HG03354 (cell line): Measurements from ENCODE around the gene SF3B2.
A peak's percentile ranks its signal among the peaks of the same experiment; 100 is the strongest.
"Not testable (repeated sequence)": the region's sequence is repeated elsewhere in the genome, so short reads cannot be mapped to it uniquely, and the experiment has no call there.

ENCODE experiments used
- ATAC-seq: cut with Tn5 transposase; IDR thresholded peaks from one replicate; pipeline ENCODE4 v1.9.1; 2021; ENCODE audit warnings: mild to moderate bottlenecking; ENCODE audit not compliant: unreplicated experiment, poor library complexity, severe bottlenecking

SF3B2 gene

GRCh38 chr11:66069715-66070603, 17.8 kb downstream of the SF3B2 start, which contains the start of gene PACS1:
PACS1 (plus strand) TSS chr11:66070272; CDS start chr11:66070487, 215 bp downstream.
- peak; percentile 59 for ATAC-seq

GRCh38 chr11:66070604-66071380, 18.6 kb downstream of the SF3B2 start:
- peak; percentile 23 for ATAC-seq

- ATAC-seq: no peak
Observed at GRCh38 chr11:66071381-66071801, 19.2 kb downstream of the SF3B2 start.

GRCh38 chr11:66072081-66072480, 19.9 kb downstream of the SF3B2 start:
- ATAC-seq: no peak

- no peak for ATAC-seq
Observed at GRCh38 chr11:66072518-66072917, 20.4 kb downstream of the SF3B2 start.

GRCh38 chr11:66073669-66074068, 21.5 kb downstream of the SF3B2 start:
- no peak for ATAC-seq

- no peak for ATAC-seq
Observed at GRCh38 chr11:66075273-66075672, 23.1 kb downstream of the SF3B2 start.

- no peak for ATAC-seq
Observed at GRCh38 chr11:66076561-66076960, 24.4 kb downstream of the SF3B2 start.

- no peak for ATAC-seq
Observed at GRCh38 chr11:66077927-66078326, 25.8 kb downstream of the SF3B2 start.

GRCh38 chr11:66078949-66079348, 26.8 kb downstream of the SF3B2 start:
- ATAC-seq: not testable (repeated sequence)

GRCh38 chr11:66080055-66080817, 28.1 kb downstream of the SF3B2 start:
- no peak for ATAC-seq

- ATAC-seq: no peak
Observed at GRCh38 chr11:66081505-66081904, 29.3 kb downstream of the SF3B2 start.

GRCh38 chr11:66082946-66083698, 31.0 kb downstream of the SF3B2 start:
- ATAC-seq: no peak

GRCh38 chr11:66083767-66084166, 31.6 kb downstream of the SF3B2 start:
- ATAC-seq: no peak

GRCh38 chr11:66084821-66085475, 32.8 kb downstream of the SF3B2 start:
- ATAC-seq: no peak

GRCh38 chr11:66087148-66087908, 35.2 kb downstream of the SF3B2 start:
- ATAC-seq: no peak

GRCh38 chr11:66089067-66089466, 36.9 kb downstream of the SF3B2 start:
- no peak for ATAC-seq

GRCh38 chr11:66090288-66090687, 38.1 kb downstream of the SF3B2 start:
- no peak for ATAC-seq
